K562 (cell line): ENCODE measurements around the gene SLC25A51. TPM values are rescaled to one million over a fixed set of nuclear protein-coding genes. Genes with fewer than 3 reads are reported as not detected.

Experiments used
- ARHGAP35 ChIP-seq: fragments of 450-650 bp; IDR thresholded peaks from 2 replicates; pipeline ENCODE4 v1.6.1; 2018; ENCODE audit not compliant: partially characterized antibody
- EP300 ChIP-seq: IDR thresholded peaks from 2 replicates; pipeline ENCODE4 v1.6.1; 2012; ENCODE audit warnings: low read length, improper control_type of control experiment
- GABPA ChIP-seq: fragments of 200-800 bp; sonication (Bioruptor generic); conservative IDR thresholded peaks from 2 replicates; pipeline ENCODE4 v1.6.1; 2016; ENCODE audit warnings: low read depth, missing genetic modification characterization, missing compliant biosample characterization
- HINFP ChIP-seq: fragments of 450-650 bp; conservative IDR thresholded peaks from 2 replicates; pipeline ENCODE4 v1.6.1; 2016; ENCODE audit warnings: missing genetic modification characterization, low read depth, mild to moderate bottlenecking, control low read depth, missing compliant biosample characterization
- HNRNPH1 ChIP-seq: fragments of 200-400 bp; formaldehyde crosslinking; optimal IDR thresholded peaks from 2 replicates; pipeline ENCODE3; 2017; ENCODE audit warnings: low read depth, mild to moderate bottlenecking, low read length, moderate library complexity
- ID3 ChIP-seq, 2 experiments: fragments of 250-450 bp in 1 of 2; fragments of 450-650 bp in 1 of 2; sonication (Bioruptor Pico) in 1 of 2; IDR thresholded peaks; 2 replicates each; pipeline versions ENCODE4 v1.6.1 to v1.8.0; 2016 to 2021; ENCODE audit warnings: mild to moderate bottlenecking in 2 of 2, moderate library complexity in 2 of 2, missing compliant biosample characterization in 1 of 2, missing genetic modification characterization in 1 of 2
- NCOA2 ChIP-seq, 2 experiments: fragments of 450-650 bp; IDR thresholded peaks; 2 replicates each; pipeline ENCODE4 v1.6.1; 2018; ENCODE audit warnings: mild to moderate bottlenecking in 2 of 2, moderate library complexity in 1 of 2; ENCODE audit not compliant: partially characterized antibody in 2 of 2
- POLR2G ChIP-seq: fragments of 200-400 bp; formaldehyde crosslinking; IDR thresholded peaks from 2 replicates; pipeline ENCODE4 v1.6.1; 2017; ENCODE audit warnings: low read depth, mild to moderate bottlenecking, antibody characterized with exemption, low read length, moderate library complexity
- PTTG1 ChIP-seq: fragments of 450-650 bp; IDR thresholded peaks from 2 replicates; pipeline ENCODE4 v1.6.1; 2016; ENCODE audit warnings: low read depth, mild to moderate bottlenecking, missing genetic modification characterization, missing compliant biosample characterization
- RBM15 ChIP-seq: fragments of 200-400 bp; formaldehyde crosslinking; IDR thresholded peaks from 2 replicates; pipeline ENCODE4 v1.6.1; 2018; ENCODE audit warnings: mild to moderate bottlenecking, low read length, moderate library complexity; ENCODE audit not compliant: insufficient read depth
- SRSF3 ChIP-seq: fragments of 200-400 bp; formaldehyde crosslinking; IDR thresholded peaks from 2 replicates; pipeline ENCODE4 v1.6.1; 2016; ENCODE audit warnings: mild to moderate bottlenecking, low read length, moderate library complexity; ENCODE audit not compliant: insufficient read depth
- SRSF7 ChIP-seq: fragments of 200-400 bp; formaldehyde crosslinking; optimal IDR thresholded peaks from 2 replicates; pipeline ENCODE3; 2017; ENCODE audit warnings: mild to moderate bottlenecking, low read depth, low read length
- TBP ChIP-seq: optimal IDR thresholded peaks from 2 replicates; pipeline ENCODE3; 2011; ENCODE audit warnings: low read depth, low read length, improper control_type of control experiment
- ZKSCAN3 ChIP-seq: fragments of 250-450 bp; sonication (Bioruptor Pico); IDR thresholded peaks from 2 replicates; pipeline ENCODE4 v1.4.0; 2020
- ZNF133 ChIP-seq: fragments of 250-450 bp; sonication (Bioruptor Pico); IDR thresholded peaks from 2 replicates; pipeline ENCODE4 v1.4.0; 2020; ENCODE audit warnings: mild to moderate bottlenecking
- ZNF134 ChIP-seq: fragments of 250-450 bp; sonication (Bioruptor Pico); conservative IDR thresholded peaks from 2 replicates; pipeline ENCODE4 v1.4.0; 2020
- ZNF263 ChIP-seq: sonication (generic); formaldehyde crosslinking; IDR thresholded peaks from 2 replicates; pipeline ENCODE4 v1.8.0; 2022; ENCODE audit warnings: mild to moderate bottlenecking, missing genetic modification reagents, borderline replicate concordance
- ZNF280B ChIP-seq: fragments of 250-450 bp; sonication (Bioruptor Pico); IDR thresholded peaks from 2 replicates; pipeline ENCODE4 v1.5.1; 2021; ENCODE audit warnings: mild to moderate bottlenecking
- ZNF3 ChIP-seq: fragments of 250-450 bp; sonication (Bioruptor Pico); IDR thresholded peaks from 2 replicates; pipeline ENCODE4 v1.5.0; 2021; ENCODE audit warnings: mild to moderate bottlenecking, moderate library complexity
- ZNF639 ChIP-seq, 2 experiments: fragments of 200-800 bp in 1 of 2; sonication (Bioruptor generic) in 1 of 2; sonication (generic) in 1 of 2; formaldehyde crosslinking in 1 of 2; IDR thresholded peaks in 1 of 2; conservative IDR thresholded peaks in 1 of 2; 2 replicates each; pipeline versions ENCODE4 v1.5.0 to v1.6.1; 2016 to 2020; ENCODE audit warnings: missing compliant biosample characterization in 1 of 2, missing genetic modification characterization in 1 of 2, missing genetic modification reagents in 1 of 2
- ZNF655 ChIP-seq: fragments of 250-450 bp; sonication (Bioruptor Pico); IDR thresholded peaks from 2 replicates; pipeline ENCODE4 v1.5.0; 2021
- polyA plus RNA-seq, 8 experiments: library from polyadenylated mRNA; depleted of rRNA in 4 of 8; stranded (reverse) in 5 of 8; unstranded in 3 of 8; fragments of >200 nt; fragmentation: Nextera tagmentation in 2 of 8; fragmentation: Illumina TruSeq in 1 of 8; extraction: Ambion mirVana in 2 of 8; extraction: Trizol in 1 of 8; gene quantifications; 2 replicates each; pipeline versions ENCODE4 v1.2.1 to v1.2.3, GENCODE V29; 2011 to 2014; ENCODE audit warnings: inconsistent platforms in 1 of 8, missing spikeins in 1 of 8
- total RNA-seq, 7 experiments: library from RNA; depleted of rRNA in 6 of 7; stranded (reverse); fragments of >200 nt in 6 of 7; fragmentation: Illumina TruSeq in 2 of 7; extraction: Trizol in 2 of 7; gene quantifications; 2 replicates each; pipeline versions ENCODE4 v1.2.1 to v1.2.3, GENCODE V29; 2011 to 2021; ENCODE audit warnings: low replicate concordance in 1 of 7

SLC25A51 gene
- total and polyA plus RNA-seq, 9 of the 15 experiments (the other 6 are each of a cell fraction or from before 2014, with no cell fraction given), result 9.1 to 40.7 (median 24.5) TPM

- no peak for TF ChIP-seq RBM15
- no peak for TF ChIP-seq ID3 (CRISPR knock-in tag; IDR thresholded peaks at IDR 0.05)
- TF ChIP-seq ID3 (tag; IDR thresholded peaks at IDR 0.05), result no peak
- TF ChIP-seq GABPA, result no peak
- no peak for TF ChIP-seq EP300
- TF ChIP-seq SRSF3, result no peak
- no peak for TF ChIP-seq HNRNPH1
- no peak for TF ChIP-seq ZNF280B (CRISPR knock-in tag)
- no peak for TF ChIP-seq PTTG1 (tag)
- no peak for TF ChIP-seq POLR2G
- TF ChIP-seq ZNF639 (CRISPR knock-in tag; conservative IDR thresholded peaks at IDR 0.05 in 1 of 2, IDR thresholded peaks at IDR 0.05 in 1 of 2), result no peak
- TF ChIP-seq ZNF655, result no peak
- TF ChIP-seq SRSF7, result no peak
- no peak for TF ChIP-seq NCOA2 (IDR thresholded peaks at IDR 0.05; ENCODE audit: partially characterized antibody in 2 of 2)
- no peak; the same call in 1 of the 2 replicates for TF ChIP-seq ZNF263 (CRISPR knock-in tag)
- TF ChIP-seq HINFP, result no peak
- no peak for TF ChIP-seq ARHGAP35
- peak; percentile 30 for TF ChIP-seq TBP
- no peak for TF ChIP-seq ZNF134 (CRISPR knock-in tag)
- TF ChIP-seq ZKSCAN3 (CRISPR knock-in tag), result no peak
- TF ChIP-seq ZNF133 (CRISPR knock-in tag), result no peak
- TF ChIP-seq ZNF3 (CRISPR knock-in tag), result no peak
These were observed 9.7 kb upstream of the SLC25A51 start (continued) for GRCh38 chr9:37913480-37914153.
